Measurements from ENCODE around the gene MAML3. TPM values are rescaled to one million over a fixed set of nuclear protein-coding genes. Genes with fewer than 3 reads are reported as not detected.

Gene MAML3
- total and polyA plus RNA-seq, 2 experiments from 2014 or later = 1.7 to 6.5 TPM

DNA sequence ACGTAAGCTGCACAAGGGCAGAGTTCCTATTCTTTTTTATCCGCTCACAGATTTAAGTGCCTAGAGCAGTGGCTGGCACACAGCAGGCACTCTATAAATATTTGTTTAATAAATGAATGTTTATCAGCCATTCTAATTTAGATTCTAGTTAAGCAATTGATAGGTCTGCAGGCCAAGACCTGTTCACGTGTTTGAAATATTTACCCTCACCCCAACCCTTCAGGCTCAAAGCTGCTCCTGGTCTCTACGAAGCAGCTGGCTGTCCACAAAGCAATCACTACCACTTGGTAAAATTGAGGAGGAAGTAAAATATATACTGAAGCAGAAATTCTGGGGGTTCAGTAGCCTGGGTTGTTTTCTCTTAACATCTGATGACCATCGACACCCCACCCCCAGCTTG is 330.2 kb downstream of the MAML3 start:
- Histone ChIP-seq H3K27me3 (ENCODE audit: insufficient read depth) (no peaks in the 10 kb centered on the region), H3K79me2 (replicated peaks; ENCODE audit: insufficient read depth) (no peaks in the 10 kb centered on the region), H3K4me2 (peak overlapping the region; percentile 83), H3K4me3 (no peak overlapping the region), H2AFZ (no peak overlapping the region), H3K27ac (ENCODE audit: low read depth) (no peak overlapping the region; the same call in 1 of the 2 replicates), H3K4me1 (ENCODE audit: insufficient read depth) (peaks cover 46% of the 10 kb centered on the region), H4K20me1 (replicated peaks; ENCODE audit: insufficient read depth) (no peaks in the 10 kb centered on the region), H3K36me3 (ENCODE audit: insufficient read depth) (no peaks in the 10 kb centered on the region), H3F3A (replicated peaks; ENCODE audit: low read depth) (no peaks in the 10 kb centered on the region), H3K9me2 (ENCODE audit: insufficient read depth) (peaks cover 3% of the 10 kb centered on the region; the same call in 1 of the 2 replicates)
- no peak overlapping the region for H3K4me3 Mint-ChIP-seq
- no peak for DNase-seq (ENCODE audit: low spot score)
- peaks cover 7% of the 10 kb centered on the region; the same call in 2 of the 3 replicates for H3K9me3 Mint-ChIP-seq
- H3K27ac Mint-ChIP-seq = no peak overlapping the region
- H3K4me1 Mint-ChIP-seq = peaks cover 49% of the 10 kb centered on the region
- ATAC-seq = no peak
- H3K27me3 Mint-ChIP-seq (ENCODE audit: insufficient read depth, low read depth, poor library complexity) = peaks cover 7% of the 10 kb centered on the region
- no peak for TF ChIP-seq EZH2 (IDR thresholded peaks at IDR 0.05; ENCODE audit: low read depth, unreplicated experiment)
- no peak for TF ChIP-seq JUNB (IDR thresholded peaks at IDR 0.05; ENCODE audit: unreplicated experiment)
- TF ChIP-seq, protein P1, sequence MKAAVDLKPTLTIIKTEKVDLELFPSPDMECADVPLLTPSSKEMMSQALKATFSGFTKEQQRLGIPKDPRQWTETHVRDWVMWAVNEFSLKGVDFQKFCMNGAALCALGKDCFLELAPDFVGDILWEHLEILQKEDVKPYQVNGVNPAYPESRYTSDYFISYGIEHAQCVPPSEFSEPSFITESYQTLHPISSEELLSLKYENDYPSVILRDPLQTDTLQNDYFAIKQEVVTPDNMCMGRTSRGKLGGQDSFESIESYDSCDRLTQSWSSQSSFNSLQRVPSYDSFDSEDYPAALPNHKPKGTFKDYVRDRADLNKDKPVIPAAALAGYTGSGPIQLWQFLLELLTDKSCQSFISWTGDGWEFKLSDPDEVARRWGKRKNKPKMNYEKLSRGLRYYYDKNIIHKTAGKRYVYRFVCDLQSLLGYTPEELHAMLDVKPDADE (IDR thresholded peaks at IDR 0.05) = no peak
- TF ChIP-seq STAT1 (IDR thresholded peaks at IDR 0.05; ENCODE audit: unreplicated experiment) = no peak
- TF ChIP-seq, protein P2, sequence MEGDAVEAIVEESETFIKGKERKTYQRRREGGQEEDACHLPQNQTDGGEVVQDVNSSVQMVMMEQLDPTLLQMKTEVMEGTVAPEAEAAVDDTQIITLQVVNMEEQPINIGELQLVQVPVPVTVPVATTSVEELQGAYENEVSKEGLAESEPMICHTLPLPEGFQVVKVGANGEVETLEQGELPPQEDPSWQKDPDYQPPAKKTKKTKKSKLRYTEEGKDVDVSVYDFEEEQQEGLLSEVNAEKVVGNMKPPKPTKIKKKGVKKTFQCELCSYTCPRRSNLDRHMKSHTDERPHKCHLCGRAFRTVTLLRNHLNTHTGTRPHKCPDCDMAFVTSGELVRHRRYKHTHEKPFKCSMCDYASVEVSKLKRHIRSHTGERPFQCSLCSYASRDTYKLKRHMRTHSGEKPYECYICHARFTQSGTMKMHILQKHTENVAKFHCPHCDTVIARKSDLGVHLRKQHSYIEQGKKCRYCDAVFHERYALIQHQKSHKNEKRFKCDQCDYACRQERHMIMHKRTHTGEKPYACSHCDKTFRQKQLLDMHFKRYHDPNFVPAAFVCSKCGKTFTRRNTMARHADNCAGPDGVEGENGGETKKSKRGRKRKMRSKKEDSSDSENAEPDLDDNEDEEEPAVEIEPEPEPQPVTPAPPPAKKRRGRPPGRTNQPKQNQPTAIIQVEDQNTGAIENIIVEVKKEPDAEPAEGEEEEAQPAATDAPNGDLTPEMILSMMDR (conservative IDR thresholded peaks at IDR 0.05; ENCODE audit: low read depth in 2 of 2) = no peak
- TF ChIP-seq ZNF331 (CRISPR knock-in tag; IDR thresholded peaks at IDR 0.05; ENCODE audit: low read depth) = no peak
- TF ChIP-seq POLR2AphosphoS5 (IDR thresholded peaks at IDR 0.05; ENCODE audit: low read depth) = no peak
- TF ChIP-seq, protein P3, sequence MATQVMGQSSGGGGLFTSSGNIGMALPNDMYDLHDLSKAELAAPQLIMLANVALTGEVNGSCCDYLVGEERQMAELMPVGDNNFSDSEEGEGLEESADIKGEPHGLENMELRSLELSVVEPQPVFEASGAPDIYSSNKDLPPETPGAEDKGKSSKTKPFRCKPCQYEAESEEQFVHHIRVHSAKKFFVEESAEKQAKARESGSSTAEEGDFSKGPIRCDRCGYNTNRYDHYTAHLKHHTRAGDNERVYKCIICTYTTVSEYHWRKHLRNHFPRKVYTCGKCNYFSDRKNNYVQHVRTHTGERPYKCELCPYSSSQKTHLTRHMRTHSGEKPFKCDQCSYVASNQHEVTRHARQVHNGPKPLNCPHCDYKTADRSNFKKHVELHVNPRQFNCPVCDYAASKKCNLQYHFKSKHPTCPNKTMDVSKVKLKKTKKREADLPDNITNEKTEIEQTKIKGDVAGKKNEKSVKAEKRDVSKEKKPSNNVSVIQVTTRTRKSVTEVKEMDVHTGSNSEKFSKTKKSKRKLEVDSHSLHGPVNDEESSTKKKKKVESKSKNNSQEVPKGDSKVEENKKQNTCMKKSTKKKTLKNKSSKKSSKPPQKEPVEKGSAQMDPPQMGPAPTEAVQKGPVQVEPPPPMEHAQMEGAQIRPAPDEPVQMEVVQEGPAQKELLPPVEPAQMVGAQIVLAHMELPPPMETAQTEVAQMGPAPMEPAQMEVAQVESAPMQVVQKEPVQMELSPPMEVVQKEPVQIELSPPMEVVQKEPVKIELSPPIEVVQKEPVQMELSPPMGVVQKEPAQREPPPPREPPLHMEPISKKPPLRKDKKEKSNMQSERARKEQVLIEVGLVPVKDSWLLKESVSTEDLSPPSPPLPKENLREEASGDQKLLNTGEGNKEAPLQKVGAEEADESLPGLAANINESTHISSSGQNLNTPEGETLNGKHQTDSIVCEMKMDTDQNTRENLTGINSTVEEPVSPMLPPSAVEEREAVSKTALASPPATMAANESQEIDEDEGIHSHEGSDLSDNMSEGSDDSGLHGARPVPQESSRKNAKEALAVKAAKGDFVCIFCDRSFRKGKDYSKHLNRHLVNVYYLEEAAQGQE (IDR thresholded peaks at IDR 0.05; ENCODE audit: unreplicated experiment) = no peak
- no peak for TF ChIP-seq ZNF114 (CRISPR knock-in tag; IDR thresholded peaks at IDR 0.05)
- TF ChIP-seq CREB1 (CRISPR knock-in tag; IDR thresholded peaks at IDR 0.05; ENCODE audit: low read depth) = no peak
- no peak for TF ChIP-seq NANOG (IDR thresholded peaks at IDR 0.05; ENCODE audit: borderline replicate concordance)
- no peak for TF ChIP-seq EZH2phosphoT487 (IDR thresholded peaks at IDR 0.05; ENCODE audit: unreplicated experiment)
- TF ChIP-seq, protein P4, sequence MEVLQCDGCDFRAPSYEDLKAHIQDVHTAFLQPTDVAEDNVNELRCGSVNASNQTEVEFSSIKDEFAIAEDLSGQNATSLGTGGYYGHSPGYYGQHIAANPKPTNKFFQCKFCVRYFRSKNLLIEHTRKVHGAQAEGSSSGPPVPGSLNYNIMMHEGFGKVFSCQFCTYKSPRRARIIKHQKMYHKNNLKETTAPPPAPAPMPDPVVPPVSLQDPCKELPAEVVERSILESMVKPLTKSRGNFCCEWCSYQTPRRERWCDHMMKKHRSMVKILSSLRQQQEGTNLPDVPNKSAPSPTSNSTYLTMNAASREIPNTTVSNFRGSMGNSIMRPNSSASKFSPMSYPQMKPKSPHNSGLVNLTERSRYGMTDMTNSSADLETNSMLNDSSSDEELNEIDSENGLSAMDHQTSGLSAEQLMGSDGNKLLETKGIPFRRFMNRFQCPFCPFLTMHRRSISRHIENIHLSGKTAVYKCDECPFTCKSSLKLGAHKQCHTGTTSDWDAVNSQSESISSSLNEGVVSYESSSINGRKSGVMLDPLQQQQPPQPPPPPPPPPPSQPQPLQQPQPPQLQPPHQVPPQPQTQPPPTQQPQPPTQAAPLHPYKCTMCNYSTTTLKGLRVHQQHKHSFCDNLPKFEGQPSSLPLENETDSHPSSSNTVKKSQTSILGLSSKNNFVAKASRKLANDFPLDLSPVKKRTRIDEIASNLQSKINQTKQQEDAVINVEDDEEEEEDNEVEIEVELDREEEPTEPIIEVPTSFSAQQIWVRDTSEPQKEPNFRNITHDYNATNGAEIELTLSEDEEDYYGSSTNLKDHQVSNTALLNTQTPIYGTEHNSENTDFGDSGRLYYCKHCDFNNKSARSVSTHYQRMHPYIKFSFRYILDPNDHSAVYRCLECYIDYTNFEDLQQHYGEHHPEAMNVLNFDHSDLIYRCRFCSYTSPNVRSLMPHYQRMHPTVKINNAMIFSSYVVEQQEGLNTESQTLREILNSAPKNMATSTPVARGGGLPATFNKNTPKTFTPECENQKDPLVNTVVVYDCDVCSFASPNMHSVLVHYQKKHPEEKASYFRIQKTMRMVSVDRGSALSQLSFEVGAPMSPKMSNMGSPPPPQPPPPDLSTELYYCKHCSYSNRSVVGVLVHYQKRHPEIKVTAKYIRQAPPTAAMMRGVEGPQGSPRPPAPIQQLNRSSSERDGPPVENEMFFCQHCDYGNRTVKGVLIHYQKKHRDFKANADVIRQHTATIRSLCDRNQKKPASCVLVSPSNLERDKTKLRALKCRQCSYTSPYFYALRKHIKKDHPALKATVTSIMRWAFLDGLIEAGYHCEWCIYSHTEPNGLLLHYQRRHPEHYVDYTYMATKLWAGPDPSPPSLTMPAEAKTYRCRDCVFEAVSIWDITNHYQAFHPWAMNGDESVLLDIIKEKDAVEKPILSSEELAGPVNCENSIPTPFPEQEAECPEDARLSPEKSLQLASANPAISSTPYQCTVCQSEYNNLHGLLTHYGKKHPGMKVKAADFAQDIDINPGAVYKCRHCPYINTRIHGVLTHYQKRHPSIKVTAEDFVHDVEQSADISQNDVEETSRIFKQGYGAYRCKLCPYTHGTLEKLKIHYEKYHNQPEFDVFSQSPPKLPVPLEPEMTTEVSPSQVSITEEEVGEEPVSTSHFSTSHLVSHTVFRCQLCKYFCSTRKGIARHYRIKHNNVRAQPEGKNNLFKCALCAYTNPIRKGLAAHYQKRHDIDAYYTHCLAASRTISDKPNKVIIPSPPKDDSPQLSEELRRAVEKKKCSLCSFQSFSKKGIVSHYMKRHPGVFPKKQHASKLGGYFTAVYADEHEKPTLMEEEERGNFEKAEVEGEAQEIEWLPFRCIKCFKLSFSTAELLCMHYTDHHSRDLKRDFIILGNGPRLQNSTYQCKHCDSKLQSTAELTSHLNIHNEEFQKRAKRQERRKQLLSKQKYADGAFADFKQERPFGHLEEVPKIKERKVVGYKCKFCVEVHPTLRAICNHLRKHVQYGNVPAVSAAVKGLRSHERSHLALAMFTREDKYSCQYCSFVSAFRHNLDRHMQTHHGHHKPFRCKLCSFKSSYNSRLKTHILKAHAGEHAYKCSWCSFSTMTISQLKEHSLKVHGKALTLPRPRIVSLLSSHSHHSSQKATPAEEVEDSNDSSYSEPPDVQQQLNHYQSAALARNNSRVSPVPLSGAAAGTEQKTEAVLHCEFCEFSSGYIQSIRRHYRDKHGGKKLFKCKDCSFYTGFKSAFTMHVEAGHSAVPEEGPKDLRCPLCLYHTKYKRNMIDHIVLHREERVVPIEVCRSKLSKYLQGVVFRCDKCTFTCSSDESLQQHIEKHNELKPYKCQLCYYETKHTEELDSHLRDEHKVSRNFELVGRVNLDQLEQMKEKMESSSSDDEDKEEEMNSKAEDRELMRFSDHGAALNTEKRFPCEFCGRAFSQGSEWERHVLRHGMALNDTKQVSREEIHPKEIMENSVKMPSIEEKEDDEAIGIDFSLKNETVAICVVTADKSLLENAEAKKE (CRISPR knock-in tag; IDR thresholded peaks at IDR 0.05) = no peak
- H3K36me3 Mint-ChIP-seq (ENCODE audit: low read depth) = peaks cover 11% of the 10 kb centered on the region
